Inflammatory macrophage (primary cell): ENCODE results near the gene ASPG.

Experiments used
- DNase-seq, 2 donors: peaks; one replicate each; pipeline ENCODE4 v3.0.0-alpha.2; 2020 to 2022

ASPG gene

DNA sequence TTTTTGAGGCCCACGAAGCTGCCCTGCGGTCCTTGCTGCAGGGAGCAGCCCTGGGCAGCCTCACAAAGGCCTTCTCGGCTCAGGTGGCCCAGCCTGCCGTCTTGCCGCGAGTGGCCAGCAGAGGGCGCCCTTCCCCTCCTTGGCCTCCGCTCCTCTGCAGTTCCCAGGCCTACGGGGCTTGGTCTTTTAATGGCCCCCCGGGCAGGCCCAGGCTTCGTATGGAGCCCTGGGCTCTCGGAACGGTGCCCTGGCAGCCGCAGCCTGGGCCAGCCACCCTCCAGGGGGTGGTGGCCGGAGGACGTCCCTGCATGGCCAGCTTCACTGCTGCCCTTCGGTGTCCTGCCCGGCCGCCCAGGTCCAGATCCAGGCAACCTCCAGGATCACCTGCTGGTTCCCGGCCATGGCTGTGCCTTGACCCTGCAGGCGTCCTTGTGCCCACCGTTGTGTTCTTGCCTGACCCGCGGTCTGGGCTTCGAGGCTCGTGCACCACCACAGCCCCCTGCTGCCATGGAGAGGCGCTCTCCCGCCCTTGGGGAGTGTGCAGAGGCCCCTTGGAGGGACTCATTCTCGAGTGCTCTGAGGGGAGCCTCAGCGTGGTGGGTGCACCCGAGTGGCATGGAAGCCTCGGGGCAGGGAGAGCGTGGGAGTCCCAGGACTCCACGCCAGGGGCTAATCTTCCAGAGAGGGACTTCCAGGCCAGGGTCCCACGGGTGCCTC lies 9.4 kb downstream of the ASPG start:
- peak; percentile 28 to 54 for DNase-seq

DNA sequence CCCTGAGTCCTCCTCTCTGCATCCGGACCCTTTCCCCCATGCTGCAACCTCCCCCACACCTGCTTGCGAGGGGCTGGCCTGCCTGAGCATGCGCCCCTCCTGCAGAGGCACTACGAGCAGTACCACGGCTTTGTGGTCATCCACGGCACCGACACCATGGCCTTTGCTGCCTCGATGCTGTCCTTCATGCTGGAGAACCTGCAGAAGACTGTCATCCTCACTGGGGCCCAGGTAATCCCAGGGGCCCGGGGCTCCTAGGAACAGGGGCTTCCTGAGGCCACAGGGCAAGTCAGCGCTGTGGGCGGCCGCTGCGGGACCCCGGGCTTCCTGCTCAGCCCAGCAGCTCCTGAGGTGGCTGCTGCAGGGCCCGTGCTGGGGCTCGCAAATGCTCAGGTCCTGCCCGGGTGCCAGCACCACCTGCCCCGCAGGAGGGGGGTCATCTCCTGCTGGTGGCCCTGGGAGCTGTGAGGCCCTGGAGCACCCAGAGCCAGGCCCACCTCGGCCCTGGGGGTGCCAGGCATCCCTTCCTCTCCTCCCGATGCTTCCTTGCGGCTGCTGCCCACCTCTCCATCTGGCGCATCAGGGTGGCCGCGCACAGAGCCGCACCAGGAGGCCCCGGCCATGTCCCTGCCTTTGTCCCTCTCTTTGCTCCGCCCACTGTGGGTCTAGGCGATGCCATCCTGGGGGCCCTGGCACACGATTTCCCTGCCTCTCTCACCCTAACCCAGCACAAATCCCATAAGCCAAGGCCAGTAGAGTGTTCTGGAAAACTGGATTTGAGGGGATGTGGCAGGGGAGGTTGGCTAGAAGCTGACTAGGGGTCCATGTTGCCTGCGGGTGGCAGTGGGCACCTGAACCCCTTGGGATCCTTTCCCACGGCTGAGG lies 10.2 kb downstream of the ASPG start:
- DNase-seq, result no peak

DNA sequence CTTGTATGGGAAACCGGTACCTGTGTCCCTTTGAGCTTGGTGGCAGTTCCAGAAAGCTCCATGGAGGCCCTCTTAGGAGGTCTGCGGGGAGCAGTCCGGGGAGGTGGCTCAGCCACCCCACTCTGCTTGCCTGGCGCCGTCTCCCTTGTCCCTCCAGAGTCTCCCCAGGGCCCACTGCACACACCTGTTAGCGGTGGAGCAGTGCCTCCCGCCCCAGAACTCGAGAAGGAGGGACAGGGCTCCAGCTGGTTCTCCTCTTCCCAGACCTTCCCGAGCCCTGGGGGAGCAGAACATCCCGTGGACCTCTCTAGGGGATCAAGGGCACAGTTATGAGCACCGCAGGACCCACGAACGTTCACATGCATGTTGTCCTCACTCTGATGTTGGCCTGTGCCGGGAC lies 10.8 kb downstream of the ASPG start:
- no peak for DNase-seq

- no peak for DNase-seq
Measured at GRCh38 chr14:104096751-104097700, 11.5 kb downstream of the ASPG start.

- DNase-seq, result no peak
Measured at GRCh38 chr14:104098272-104099095, 13.0 kb downstream of the ASPG start.

DNA sequence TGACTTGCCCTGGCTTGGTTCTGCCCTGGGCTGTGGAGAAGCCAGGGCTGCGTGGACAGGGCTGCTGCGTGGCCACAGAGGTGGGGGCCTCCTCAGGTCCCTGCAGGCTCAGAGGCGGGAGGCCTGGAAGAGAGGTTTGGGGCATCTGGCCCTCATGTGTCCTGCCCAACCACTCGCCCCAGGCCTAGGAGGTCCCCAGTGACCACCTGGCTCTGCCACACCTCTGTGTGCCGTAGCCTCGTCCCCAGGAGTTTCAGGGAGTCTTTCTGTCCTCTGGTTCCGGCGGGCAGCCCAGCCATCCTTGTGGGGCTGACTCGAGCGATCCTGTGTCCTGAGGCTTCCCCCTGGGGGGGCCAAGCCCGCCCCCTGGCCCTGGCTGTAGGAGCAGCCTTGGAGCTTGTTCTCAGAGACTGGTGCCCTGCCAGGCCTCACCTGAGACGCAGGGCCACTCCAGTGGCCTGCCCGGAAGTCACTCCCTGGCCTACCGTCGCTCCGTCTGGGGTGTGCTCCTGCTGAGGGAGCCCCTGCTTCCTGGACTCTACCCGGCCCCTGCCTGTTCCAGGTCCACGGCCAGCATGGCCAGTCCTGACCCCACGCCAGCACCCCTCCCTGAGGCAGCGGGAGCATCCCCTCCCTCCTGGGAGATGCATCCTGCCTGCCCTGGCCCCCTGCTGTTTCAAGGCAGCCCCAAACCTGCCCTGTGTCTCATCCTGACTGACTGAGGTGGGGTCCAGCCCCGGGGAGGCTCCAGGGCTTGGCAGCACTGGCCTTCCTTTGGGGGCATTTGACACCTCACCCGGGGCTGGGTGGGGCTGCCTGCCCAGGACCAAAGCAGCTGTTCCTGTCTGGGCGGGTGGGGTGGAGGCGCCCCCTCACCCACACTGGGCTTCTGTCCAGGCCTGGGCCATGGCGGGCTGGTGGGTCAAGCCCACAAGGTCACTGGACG lies 13.9 kb downstream of the ASPG start:
- DNase-seq, result no peak

GRCh38 chr14:104100171-104101085 lies 14.9 kb downstream of the ASPG start:
- no peak for DNase-seq

- DNase-seq, result no peak
Measured at GRCh38 chr14:104101086-104101621, 15.7 kb downstream of the ASPG start.

GRCh38 chr14:104101651-104102281 lies 16.3 kb downstream of the ASPG start:
- DNase-seq, result no peak

DNA sequence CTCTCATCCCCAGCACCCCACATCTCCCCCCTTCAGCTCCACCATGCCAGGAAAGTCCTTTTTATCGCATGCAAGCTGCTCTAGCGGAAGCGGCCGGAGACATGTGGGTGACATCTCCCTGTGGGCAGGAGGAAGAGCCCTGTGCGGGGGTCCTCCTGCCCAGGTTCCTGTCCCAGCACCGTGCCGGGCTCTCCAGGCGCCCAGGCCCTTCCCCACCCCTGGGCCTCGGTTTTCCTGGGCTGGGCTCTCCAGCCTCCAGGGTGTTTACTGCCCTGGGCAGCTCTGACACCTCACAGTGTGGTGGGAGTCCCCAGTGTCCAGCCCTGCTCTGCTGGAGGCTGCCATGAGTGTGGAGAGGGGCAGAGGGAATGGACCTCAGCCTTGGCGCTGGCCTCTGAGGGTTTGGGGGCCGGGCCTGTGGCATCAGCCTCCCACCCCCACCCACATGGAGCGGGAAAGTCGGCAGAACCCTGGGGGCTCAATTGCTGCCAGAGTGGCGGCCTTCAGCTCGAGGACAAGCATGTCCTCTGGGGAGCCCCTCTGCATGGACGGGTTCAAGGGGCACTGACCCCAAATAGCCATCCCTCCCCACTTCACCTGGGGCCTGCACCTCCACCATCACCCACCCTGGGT lies 16.9 kb downstream of the ASPG start:
- no peak for DNase-seq

GRCh38 chr14:104103061-104103445 lies 17.6 kb downstream of the ASPG start:
- DNase-seq, result no peak

DNA sequence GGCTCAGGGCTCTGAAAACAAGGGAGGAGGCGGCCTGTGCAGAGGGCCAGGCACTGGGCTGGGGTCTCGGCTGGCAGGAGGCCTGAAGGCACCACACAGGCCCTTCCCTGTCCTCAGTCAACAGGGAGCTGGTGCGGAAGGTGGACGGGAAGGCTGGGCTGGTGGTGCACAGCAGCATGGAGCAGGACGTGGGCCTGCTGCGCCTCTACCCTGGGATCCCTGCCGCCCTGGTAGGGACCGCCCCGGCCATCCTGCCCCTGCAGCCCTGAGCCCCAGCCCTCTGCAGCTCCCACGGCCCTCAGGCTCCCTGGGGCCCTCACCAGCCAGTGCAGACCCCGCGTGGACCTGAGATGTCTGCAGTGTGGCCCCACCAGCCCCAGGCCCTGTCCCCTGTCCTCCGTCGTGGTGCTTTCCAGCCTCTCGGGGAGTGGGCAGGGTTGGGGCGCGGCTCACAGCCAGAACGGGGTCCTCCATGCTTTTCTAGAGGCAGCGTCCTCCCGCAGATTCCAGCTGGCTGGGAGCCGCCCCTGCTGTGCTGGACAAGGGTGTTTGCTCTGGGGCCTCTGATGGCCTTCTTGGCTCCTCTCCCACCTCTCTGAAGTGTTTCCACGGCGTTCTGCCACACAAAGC lies 18.1 kb downstream of the ASPG start:
- no peak for DNase-seq

DNA sequence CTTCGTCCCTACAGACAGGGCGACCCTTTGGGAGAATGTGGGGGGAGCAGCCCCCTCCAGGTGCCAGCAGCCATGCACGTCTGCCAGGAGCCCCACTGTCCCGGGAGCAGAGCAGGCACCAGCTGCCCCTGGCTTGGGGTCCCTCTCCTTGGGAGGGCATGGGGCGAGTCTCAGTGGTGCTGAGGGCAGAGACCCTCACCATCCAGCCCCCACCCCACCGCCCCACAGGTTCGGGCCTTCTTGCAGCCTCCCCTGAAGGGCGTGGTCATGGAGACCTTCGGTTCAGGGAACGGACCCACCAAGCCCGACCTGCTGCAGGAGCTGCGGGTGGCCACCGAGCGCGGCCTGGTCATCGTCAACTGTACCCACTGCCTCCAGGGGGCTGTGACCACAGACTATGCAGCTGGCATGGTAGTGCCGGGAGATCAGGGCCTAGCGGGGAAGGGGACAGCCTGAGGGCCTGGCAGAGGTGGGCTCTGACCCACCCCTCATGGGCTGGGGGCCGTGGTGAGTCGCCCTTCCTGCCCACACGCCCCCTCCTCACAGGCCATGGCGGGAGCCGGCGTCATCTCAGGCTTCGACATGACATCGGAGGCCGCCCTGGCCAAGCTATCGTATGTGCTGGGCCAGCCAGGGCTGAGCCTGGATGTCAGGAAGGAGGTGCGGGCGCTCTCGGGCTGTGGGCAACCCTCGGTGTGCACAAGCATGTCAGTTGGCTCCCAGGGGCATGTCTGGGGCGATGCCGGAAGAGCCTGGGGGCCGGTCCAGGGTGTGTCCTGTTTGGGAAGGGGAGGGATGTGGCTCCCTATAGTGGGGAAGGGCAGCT lies 18.8 kb downstream of the ASPG start:
- DNase-seq, result no peak

DNA sequence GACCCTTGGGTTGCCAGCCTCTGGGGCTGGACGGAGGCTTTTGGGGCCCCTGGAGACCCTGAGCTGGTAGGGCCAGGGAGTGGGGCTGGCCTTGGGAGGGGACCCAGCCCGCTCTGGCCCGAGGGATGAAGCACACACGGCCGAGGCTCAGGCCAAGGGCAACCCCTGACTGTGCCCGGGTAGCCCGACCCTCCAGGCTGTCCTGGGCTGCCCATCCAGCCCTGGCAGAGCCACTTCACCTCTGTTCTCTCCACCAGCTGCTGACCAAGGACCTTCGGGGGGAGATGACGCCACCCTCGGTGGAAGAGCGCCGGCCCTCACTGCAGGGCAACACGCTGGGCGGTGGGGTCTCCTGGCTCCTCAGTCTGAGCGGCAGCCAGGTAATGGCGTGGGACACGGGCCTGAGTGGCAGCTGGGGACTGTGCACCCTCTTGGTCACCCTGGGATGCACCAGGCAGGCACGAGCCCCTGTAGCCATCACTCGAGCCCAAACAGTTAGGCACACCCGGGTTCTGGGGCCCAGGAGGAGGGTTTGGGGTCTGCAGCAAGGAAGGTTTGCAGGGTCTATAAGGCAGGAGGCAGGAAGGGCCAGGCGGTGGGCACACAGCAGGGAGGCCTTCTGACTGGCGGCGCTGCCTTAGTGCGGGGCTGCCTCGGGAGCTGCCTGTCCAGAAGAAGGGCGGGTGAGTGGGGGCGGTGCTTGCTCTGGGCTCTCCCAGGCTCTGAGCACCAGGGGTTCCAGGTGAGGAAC lies 19.7 kb downstream of the ASPG start:
- no peak for DNase-seq

DNA sequence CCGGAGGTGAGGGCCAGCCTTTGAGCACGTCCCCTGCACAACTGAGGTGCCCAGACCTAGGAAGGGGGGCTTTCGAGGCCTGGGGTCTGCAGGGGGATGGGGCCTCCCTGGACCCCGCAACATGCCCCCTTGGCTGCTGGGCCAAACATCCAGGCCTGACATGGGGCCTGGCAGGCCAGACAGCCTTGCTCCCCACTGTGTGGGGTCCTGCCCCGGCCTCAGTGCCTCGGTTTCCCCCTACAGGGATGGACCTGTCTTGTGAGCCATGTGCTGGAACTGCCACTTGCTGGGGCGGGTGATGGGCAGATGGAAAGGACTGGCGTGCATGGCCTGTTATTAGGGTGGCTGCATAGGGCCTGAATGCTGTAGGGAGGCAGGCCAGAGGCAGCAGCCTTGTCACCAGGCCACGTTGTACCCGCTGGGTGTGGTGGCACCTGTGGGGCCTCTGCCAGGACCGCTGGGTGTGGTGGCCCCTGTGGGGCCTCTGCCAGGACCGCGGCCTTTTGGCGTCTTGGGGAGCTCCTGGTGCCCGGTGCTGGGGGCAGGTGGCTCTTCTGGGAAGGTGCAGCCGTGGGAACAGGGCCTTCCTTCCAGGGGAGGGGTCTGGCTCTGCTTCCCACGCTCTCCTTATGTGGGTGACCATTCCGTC lies 20.4 kb downstream of the ASPG start:
- no peak for DNase-seq
